NCI-H1930 (cell line): ENCODE results near the gene TTC23L.
"Not testable (repeated sequence)": the region's sequence is repeated elsewhere in the genome, so short reads cannot be mapped to it uniquely, and the experiment has no call there.

Experiments used
- DNase-seq, 2 experiments: peaks; one replicate each; lab custom pipeline; 2025; lab: John Stamatoyannopoulos, UW

The TTC23L gene

GRCh38 chr5:34838785-34839714 is at the start of gene TTC23L:
Gene TTC23L (plus strand): TSS chr5:34839164. CDS start chr5:34840672, 1,508 bp downstream.
- peak; percentile 98 to 99 for DNase-seq

GRCh38 chr5:34789639-34790038 is 49.3 kb upstream of the TTC23L start:
- DNase-seq, result no peak

GRCh38 chr5:34790069-34790468 is 48.9 kb upstream of the TTC23L start:
- DNase-seq, result peak in 1 of 2 experiments; percentile 51

GRCh38 chr5:34791761-34792244 is 47.2 kb upstream of the TTC23L start:
- no peak for DNase-seq

GRCh38 chr5:34802834-34803563 is 36.0 kb upstream of the TTC23L start:
- DNase-seq, result no peak

GRCh38 chr5:34803974-34804732 is 34.8 kb upstream of the TTC23L start:
- no peak for DNase-seq

GRCh38 chr5:34804913-34805312 is 34.1 kb upstream of the TTC23L start:
- no peak for DNase-seq

- DNase-seq, result no peak
Observed at GRCh38 chr5:34806532-34806931, 32.4 kb upstream of the TTC23L start.

- DNase-seq, result no peak
Observed at GRCh38 chr5:34811706-34812105, 27.3 kb upstream of the TTC23L start.

- no peak for DNase-seq
Observed at GRCh38 chr5:34813509-34813908, 25.5 kb upstream of the TTC23L start.

- DNase-seq, result no peak
Observed at GRCh38 chr5:34817558-34818351, 21.2 kb upstream of the TTC23L start.

- DNase-seq, result no peak
Observed at GRCh38 chr5:34818717-34819116, 20.2 kb upstream of the TTC23L start.

- no peak for DNase-seq
Observed at GRCh38 chr5:34820593-34820992, 18.4 kb upstream of the TTC23L start.

GRCh38 chr5:34822956-34823715 is 15.8 kb upstream of the TTC23L start:
- DNase-seq, result no peak

GRCh38 chr5:34826347-34826746 is 12.6 kb upstream of the TTC23L start:
- no peak for DNase-seq

GRCh38 chr5:34827588-34828506 is 11.1 kb upstream of the TTC23L start:
- DNase-seq, result no peak

- DNase-seq, result not testable (repeated sequence)
Observed at GRCh38 chr5:34830827-34831226, 8.1 kb upstream of the TTC23L start.

- DNase-seq, result no peak
Observed at GRCh38 chr5:34831303-34831702, 7.7 kb upstream of the TTC23L start.

GRCh38 chr5:34832568-34832967 is 6.4 kb upstream of the TTC23L start:
- no peak for DNase-seq
